Stimulated activated CD8-positive, alpha-beta memory T cell treated with anti-CD3 and anti-CD28 coated beads, Interleukin-15, amount 100 ng/mL, for 48 hours (primary cell): ENCODE measurements around the gene ACTR2.

Experiments
- DNase-seq, 2 donors: peaks; one replicate each; pipeline ENCODE4 v3.0.0-alpha.2; 2020; ENCODE audit warnings: low read depth in 2 of 2

The ACTR2 gene

GRCh38 chr2:65278531-65278981 lies 50.9 kb downstream of the ACTR2 start:
- DNase-seq: no peak

- DNase-seq: no peak
Observed at GRCh38 chr2:65279756-65280155, 52.1 kb downstream of the ACTR2 start.

- DNase-seq: no peak
Observed at GRCh38 chr2:65281627-65282351, 54.2 kb downstream of the ACTR2 start.

GRCh38 chr2:65282477-65283053 lies 54.9 kb downstream of the ACTR2 start:
- no peak for DNase-seq

GRCh38 chr2:65287364-65287763 lies 59.7 kb downstream of the ACTR2 start:
- DNase-seq: no peak

- no peak for DNase-seq
Observed at GRCh38 chr2:65291216-65292105, 63.8 kb downstream of the ACTR2 start.

GRCh38 chr2:65292106-65292400 lies 64.4 kb downstream of the ACTR2 start:
- no peak for DNase-seq

- DNase-seq: no peak
Observed at GRCh38 chr2:65292461-65293011, 64.9 kb downstream of the ACTR2 start.

- no peak for DNase-seq
Observed at GRCh38 chr2:65293376-65293775, 65.7 kb downstream of the ACTR2 start.

- DNase-seq: no peak
Observed at GRCh38 chr2:65294136-65294535, 66.5 kb downstream of the ACTR2 start.

GRCh38 chr2:65294701-65295100 lies 67.1 kb downstream of the ACTR2 start:
- no peak for DNase-seq

GRCh38 chr2:65296971-65297370 lies 69.3 kb downstream of the ACTR2 start:
- no peak for DNase-seq

GRCh38 chr2:65297544-65297943 lies 69.9 kb downstream of the ACTR2 start:
- DNase-seq: no peak

GRCh38 chr2:65298089-65298488 lies 70.5 kb downstream of the ACTR2 start:
- DNase-seq: no peak

- DNase-seq: peak; percentile 61 to 62
Observed at GRCh38 chr2:65299246-65299645, 71.6 kb downstream of the ACTR2 start.

- DNase-seq: no peak
Observed at GRCh38 chr2:65300134-65300760, 72.6 kb downstream of the ACTR2 start.

GRCh38 chr2:65300761-65301711 lies 73.4 kb downstream of the ACTR2 start:
- DNase-seq: peak; percentile 77

GRCh38 chr2:65305934-65306333 lies 78.3 kb downstream of the ACTR2 start:
- no peak for DNase-seq

- DNase-seq: no peak
Observed at GRCh38 chr2:65309699-65310098, 82.1 kb downstream of the ACTR2 start.

- DNase-seq: no peak
Observed at GRCh38 chr2:65311049-65311448, 83.4 kb downstream of the ACTR2 start.

GRCh38 chr2:65311596-65311995 lies 84.0 kb downstream of the ACTR2 start:
- DNase-seq: no peak
